Mucosa of rectum (tissue), 2 donors: ENCODE results near the gene GALNT16.

Experiments used
- H3K27ac ChIP-seq, 2 donors: one replicate each; pipeline ENCODE4 v1.7.0; 2013; ENCODE audit warnings: inconsistent platforms in 2 of 2, low read depth in 2 of 2, low read length in 2 of 2
- H3K27me3 ChIP-seq, 2 donors: one replicate each; pipeline ENCODE4 v1.7.0; 2013; ENCODE audit warnings: low read length in 2 of 2; ENCODE audit not compliant: control insufficient read depth in 2 of 2, insufficient read depth in 2 of 2
- H3K36me3 ChIP-seq, 2 donors: one replicate each; pipeline ENCODE4 v1.7.0; 2013; ENCODE audit warnings: low read length in 2 of 2; ENCODE audit not compliant: control insufficient read depth in 2 of 2, insufficient read depth in 2 of 2
- H3K4me1 ChIP-seq, 2 donors: one replicate each; pipeline ENCODE4 v1.7.0; 2013; ENCODE audit warnings: low read length in 2 of 2, mild to moderate bottlenecking in 1 of 2; ENCODE audit not compliant: control insufficient read depth in 2 of 2, insufficient read depth in 2 of 2
- H3K4me3 ChIP-seq, 2 donors: one replicate each; pipeline ENCODE4 v1.7.0; 2013; ENCODE audit warnings: low read length in 2 of 2
- H3K9ac ChIP-seq, 2 donors: one replicate each; pipeline ENCODE4 v1.7.0; 2013; ENCODE audit warnings: low read length in 2 of 2, low read depth in 1 of 2, mild to moderate bottlenecking in 1 of 2
- H3K9me3 ChIP-seq, 2 donors: one replicate each; pipeline ENCODE4 v1.7.0; 2013; ENCODE audit warnings: low read length in 2 of 2; ENCODE audit not compliant: control insufficient read depth in 2 of 2
- donor health status: healthy.
- donor health status: Normal muscosa, but diverticular disease.

GALNT16 gene

DNA sequence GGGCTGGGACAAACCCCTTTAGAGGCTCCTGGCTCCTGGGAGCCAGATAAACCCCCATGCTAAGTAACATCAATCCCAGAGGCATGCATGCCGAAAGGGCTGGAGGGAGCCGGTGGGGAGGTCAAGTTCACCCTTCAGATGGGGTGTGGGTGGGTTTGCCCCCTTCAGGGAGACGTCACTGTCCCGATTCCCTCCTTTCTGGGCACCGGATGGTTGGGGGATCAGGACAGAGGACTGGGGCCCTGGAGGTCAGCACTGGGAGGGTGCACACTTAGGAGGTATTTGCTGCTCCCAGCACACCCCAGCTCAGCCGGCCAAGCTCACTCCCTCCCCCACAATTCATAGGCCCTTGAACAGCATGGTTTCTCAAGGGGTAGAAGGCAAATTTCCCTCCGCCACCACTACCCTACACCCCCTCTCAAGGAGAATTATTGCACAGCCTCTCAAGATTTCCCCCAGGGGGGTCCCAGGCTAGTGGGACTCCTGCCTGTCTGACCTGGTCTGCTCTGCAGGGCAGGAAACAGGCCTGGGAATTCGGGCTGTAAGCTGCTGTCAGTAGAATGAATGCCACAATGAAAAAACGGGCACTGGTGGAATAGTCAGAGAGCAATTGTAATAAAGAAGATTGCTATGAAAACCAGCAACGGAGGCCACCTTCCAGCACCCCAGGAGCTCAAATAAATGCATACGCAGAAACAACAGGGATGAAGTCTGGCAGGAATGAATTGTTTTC is 63.5 kb downstream of the GALNT16 start:
- H3K9me3 ChIP-seq: no peaks in the 10 kb centered on the region

GRCh38 chr14:69323999-69324282 is 64.0 kb downstream of the GALNT16 start:
- Histone ChIP-seq H3K9ac (no peak overlapping the region), H3K4me3 (no peak overlapping the region), H3K27ac (no peak overlapping the region), H3K36me3 (no peaks in the 10 kb centered on the region), H3K4me1 (no peaks in the 10 kb centered on the region), H3K27me3 (no peaks in the 10 kb centered on the region), H3K9me3 (no peaks in the 10 kb centered on the region)

More for the DNA sequence above, 63.5 kb downstream of the GALNT16 start:
- no peak overlapping the region for H3K4me3 ChIP-seq
- no peaks in the 10 kb centered on the region for H3K36me3 ChIP-seq
- H3K27ac ChIP-seq: no peak overlapping the region
- no peaks in the 10 kb centered on the region for H3K27me3 ChIP-seq
- no peaks in the 10 kb centered on the region for H3K4me1 ChIP-seq
- H3K9ac ChIP-seq: no peak overlapping the region

GRCh38 chr14:69324341-69324931 is 64.5 kb downstream of the GALNT16 start:
- Histone ChIP-seq H3K27ac (no peak overlapping the region), H3K9ac (no peak overlapping the region), H3K4me1 (no peaks in the 10 kb centered on the region), H3K27me3 (no peaks in the 10 kb centered on the region), H3K36me3 (no peaks in the 10 kb centered on the region), H3K9me3 (no peaks in the 10 kb centered on the region), H3K4me3 (no peak overlapping the region)

DNA sequence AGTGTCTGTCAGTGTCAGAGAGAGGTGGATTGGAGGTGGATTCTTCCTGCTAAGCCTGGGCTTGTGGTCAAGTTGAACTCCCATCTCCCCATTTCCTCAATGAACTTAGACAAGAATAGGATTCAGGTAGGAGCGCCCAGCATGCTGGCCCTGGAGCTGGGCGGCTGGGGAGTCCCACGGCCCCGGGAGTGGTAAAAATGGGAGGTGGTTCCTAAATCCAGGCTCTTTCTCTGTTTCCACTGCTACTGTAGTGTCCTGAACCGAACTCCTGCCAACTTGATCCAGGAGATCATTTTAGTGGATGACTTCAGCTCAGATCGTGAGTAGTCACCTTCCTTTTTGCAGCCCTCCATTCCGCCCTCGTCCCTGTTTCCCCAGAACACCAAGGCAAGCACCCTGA is 65.1 kb downstream of the GALNT16 start:
- Histone ChIP-seq H3K27me3 (no peaks in the 10 kb centered on the region), H3K27ac (no peak overlapping the region), H3K9ac (no peak overlapping the region)

DNA sequence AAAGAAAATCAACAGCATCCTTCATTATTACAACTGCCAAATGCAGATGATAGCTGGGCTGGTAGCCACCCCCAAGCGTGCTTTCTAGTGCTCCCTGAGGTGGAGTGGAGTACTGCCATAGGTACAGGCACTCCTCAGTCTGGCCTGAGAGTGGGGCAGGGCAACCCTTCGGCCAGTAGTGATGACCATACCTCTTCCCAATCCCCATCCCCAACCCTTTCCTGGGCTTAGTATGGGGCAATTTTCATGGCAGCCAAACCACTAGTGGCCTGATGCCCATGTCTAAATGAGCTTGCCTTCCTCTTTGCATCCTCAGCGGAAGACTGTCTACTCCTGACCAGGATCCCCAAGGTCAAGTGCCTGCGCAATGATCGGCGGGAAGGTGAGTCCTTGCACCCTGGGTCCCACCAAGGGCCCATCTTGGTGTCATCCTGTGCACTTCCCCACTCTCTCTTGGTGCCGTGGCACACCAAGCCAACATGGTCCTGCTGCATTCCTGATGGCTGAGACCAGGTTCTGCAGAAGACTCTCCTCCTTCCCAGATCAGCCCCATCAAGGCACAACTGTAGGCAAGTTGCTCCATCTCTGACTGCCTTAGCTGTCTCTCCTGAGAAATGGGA is 65.8 kb downstream of the GALNT16 start:
- Histone ChIP-seq H3K9me3 (no peaks in the 10 kb centered on the region), H3K27me3 (no peaks in the 10 kb centered on the region), H3K4me1 (no peaks in the 10 kb centered on the region), H3K4me3 (no peak overlapping the region), H3K36me3 (no peaks in the 10 kb centered on the region), H3K9ac (no peak overlapping the region), H3K27ac (no peak overlapping the region)

More for the DNA sequence above, 65.1 kb downstream of the GALNT16 start:
- no peak overlapping the region for H3K4me3 ChIP-seq
- H3K9me3 ChIP-seq: no peaks in the 10 kb centered on the region
- no peaks in the 10 kb centered on the region for H3K36me3 ChIP-seq
- H3K4me1 ChIP-seq: no peaks in the 10 kb centered on the region

DNA sequence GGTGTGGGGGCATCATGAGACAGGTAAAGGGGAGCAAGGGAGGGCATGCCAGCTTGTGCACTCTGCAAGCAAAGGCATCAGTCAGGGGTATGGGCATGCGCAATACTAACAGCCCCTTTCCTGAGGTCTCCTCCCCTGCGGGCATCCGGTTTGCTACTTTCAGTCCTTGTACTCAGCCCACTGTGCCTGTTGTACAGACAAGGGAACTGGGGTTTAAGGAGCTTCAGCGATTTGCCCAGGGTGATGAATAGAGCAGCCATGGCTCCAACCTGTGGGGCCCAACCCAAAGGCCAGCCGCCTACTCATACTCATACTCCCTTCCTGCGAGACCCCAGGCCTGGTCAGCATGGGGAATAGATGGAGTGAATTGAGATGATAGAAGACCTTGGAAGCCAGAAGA is 66.7 kb downstream of the GALNT16 start:
- no peak overlapping the region for H3K27ac ChIP-seq
- H3K9ac ChIP-seq: no peak overlapping the region
- no peaks in the 10 kb centered on the region for H3K4me1 ChIP-seq
- H3K36me3 ChIP-seq: no peaks in the 10 kb centered on the region
- no peaks in the 10 kb centered on the region for H3K9me3 ChIP-seq
- no peaks in the 10 kb centered on the region for H3K27me3 ChIP-seq
- no peak overlapping the region for H3K4me3 ChIP-seq

DNA sequence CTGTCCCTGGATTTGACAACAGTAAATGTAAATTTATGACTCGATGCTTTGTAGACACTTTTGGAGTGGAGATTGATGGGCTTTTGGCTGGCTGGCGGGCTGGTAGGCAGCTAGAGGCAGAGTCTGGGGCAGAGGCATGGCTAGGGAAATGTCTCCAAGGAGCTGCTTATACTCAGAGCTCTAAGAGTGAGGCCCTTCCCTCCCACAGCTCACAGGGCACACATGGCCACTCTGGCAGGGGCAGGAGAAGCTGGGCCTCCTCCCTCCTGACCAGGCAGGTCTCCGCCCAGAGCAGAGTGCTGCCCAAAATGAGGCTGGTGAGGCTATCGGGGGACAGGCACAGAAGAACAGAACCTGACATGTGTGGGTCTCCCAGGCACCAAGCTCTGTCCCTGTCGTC is 67.5 kb downstream of the GALNT16 start:
- Histone ChIP-seq H3K27ac (no peak overlapping the region), H3K27me3 (no peaks in the 10 kb centered on the region), H3K9ac (no peak overlapping the region), H3K9me3 (no peaks in the 10 kb centered on the region), H3K36me3 (no peaks in the 10 kb centered on the region), H3K4me3 (no peak overlapping the region), H3K4me1 (no peaks in the 10 kb centered on the region)

- no peak overlapping the region for H3K27ac ChIP-seq
- H3K36me3 ChIP-seq: no peaks in the 10 kb centered on the region
- H3K4me3 ChIP-seq: no peak overlapping the region
- H3K9ac ChIP-seq: no peak overlapping the region
- no peaks in the 10 kb centered on the region for H3K27me3 ChIP-seq
- H3K9me3 ChIP-seq: no peaks in the 10 kb centered on the region
- H3K4me1 ChIP-seq: no peaks in the 10 kb centered on the region
Observed at GRCh38 chr14:69328317-69328716, 68.4 kb downstream of the GALNT16 start.

DNA sequence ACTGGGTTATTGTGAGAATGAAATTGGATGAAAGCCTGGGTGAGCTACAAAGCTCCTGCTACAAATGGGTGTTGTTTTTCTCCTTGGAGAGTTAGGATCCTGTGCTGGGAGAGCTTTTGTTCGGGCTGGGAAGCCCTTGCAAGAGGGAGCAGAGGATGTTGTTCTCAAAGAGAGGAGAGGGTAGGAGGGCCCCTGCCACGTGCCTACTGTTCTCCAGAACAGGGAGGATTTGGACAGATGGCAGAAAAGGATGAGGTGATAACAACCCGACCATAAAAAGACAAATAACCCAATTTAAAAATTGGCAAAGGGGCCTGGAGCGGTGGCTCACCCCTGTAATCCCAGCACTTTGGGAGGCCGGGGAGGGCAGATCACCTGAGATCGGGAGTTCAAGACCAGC is 68.8 kb downstream of the GALNT16 start:
- Histone ChIP-seq H3K27ac (no peak overlapping the region), H3K4me1 (no peaks in the 10 kb centered on the region), H3K27me3 (no peaks in the 10 kb centered on the region), H3K4me3 (no peak overlapping the region), H3K9ac (no peak overlapping the region), H3K36me3 (no peaks in the 10 kb centered on the region), H3K9me3 (no peaks in the 10 kb centered on the region)

DNA sequence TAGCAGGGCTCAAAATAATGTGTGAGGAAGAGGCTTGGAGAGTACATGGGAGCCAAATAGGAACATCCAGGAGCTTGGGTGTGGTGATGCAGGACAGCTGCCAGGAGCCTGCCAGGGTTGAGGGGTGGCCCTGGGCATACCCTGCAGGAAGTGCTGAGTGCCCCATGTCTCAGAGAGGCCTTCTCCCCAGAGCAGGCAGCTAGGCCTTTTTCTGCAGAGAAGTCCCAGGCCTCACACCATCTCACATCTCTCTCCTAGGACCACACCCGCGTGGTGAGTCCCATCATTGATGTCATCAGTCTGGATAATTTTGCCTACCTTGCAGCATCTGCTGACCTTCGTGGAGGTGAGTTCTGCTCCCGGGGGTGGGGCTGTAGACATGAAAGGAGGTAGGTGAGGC is 71.2 kb downstream of the GALNT16 start:
- Histone ChIP-seq H3K36me3 (no peaks in the 10 kb centered on the region), H3K27me3 (no peaks in the 10 kb centered on the region), H3K4me3 (no peak overlapping the region), H3K27ac (no peak overlapping the region), H3K9ac (no peak overlapping the region), H3K4me1 (no peaks in the 10 kb centered on the region), H3K9me3 (no peaks in the 10 kb centered on the region)
